NT2/D1 (cell line): ENCODE results near the gene ARGFX.

Experiments used
- DNase-seq: peaks from one replicate; pipeline ENCODE4 v3.0.0-alpha.2; 2011; ENCODE audit warnings: low read depth, low spot score
- H3K27me3 ChIP-seq: 2 replicates; pipeline ENCODE4 v1.6.0; 2011; ENCODE audit warnings: mild to moderate bottlenecking; ENCODE audit not compliant: insufficient read length, insufficient read depth
- H3K36me3 ChIP-seq: 2 replicates; pipeline ENCODE4 v1.6.1; 2011; ENCODE audit warnings: mild to moderate bottlenecking, low read length, mixed read lengths; ENCODE audit not compliant: insufficient read depth, insufficient read length
- H3K4me1 ChIP-seq: 2 replicates; pipeline ENCODE4 v1.5.1; 2011; ENCODE audit not compliant: insufficient read depth, insufficient read length
- H3K4me3 ChIP-seq: 2 replicates; pipeline ENCODE4 v1.5.1; 2011; ENCODE audit warnings: low read depth; ENCODE audit not compliant: insufficient read length
- H3K9ac ChIP-seq: 2 replicates; pipeline ENCODE4 v1.6.0; 2011; ENCODE audit warnings: low read depth; ENCODE audit not compliant: insufficient read length
- H3K9me3 ChIP-seq: 2 replicates; pipeline ENCODE4 v1.5.1; 2011; ENCODE audit warnings: mild to moderate bottlenecking, low read length; ENCODE audit not compliant: insufficient read depth
- SUZ12 ChIP-seq: IDR thresholded peaks from 2 replicates; pipeline ENCODE4 v1.6.1; 2011; ENCODE audit not compliant: insufficient read length, insufficient read depth; ENCODE audit errors: extremely low read depth
- YY1 ChIP-seq: IDR thresholded peaks from 2 replicates; pipeline ENCODE4 v1.6.1; 2011; ENCODE audit not compliant: insufficient read length, insufficient read depth
- ZNF274 ChIP-seq: IDR thresholded peaks from 2 replicates; pipeline ENCODE4 v1.6.1; 2011; ENCODE audit warnings: mild to moderate bottlenecking, low read depth, low read length

The ARGFX gene

GRCh38 chr3:121601212-121601812 lies 33.6 kb downstream of the ARGFX start:
- no peak for DNase-seq
- Histone ChIP-seq H3K36me3 (no peaks in the 10 kb centered on the region), H3K4me1 (peaks cover 3% of the 10 kb centered on the region), H3K27me3 (no peaks in the 10 kb centered on the region), H3K9me3 (no peaks in the 10 kb centered on the region), H3K9ac (no peak overlapping the region), H3K4me3 (no peak overlapping the region)
- TF ChIP-seq SUZ12 (no peak), YY1 (no peak), ZNF274 (no peak)

- no peak for DNase-seq
- peaks cover 3% of the 10 kb centered on the region for H3K4me1 ChIP-seq
- no peak overlapping the region for H3K4me3 ChIP-seq
- H3K9ac ChIP-seq = no peak overlapping the region
- no peaks in the 10 kb centered on the region for H3K27me3 ChIP-seq
- no peaks in the 10 kb centered on the region for H3K36me3 ChIP-seq
- TF ChIP-seq YY1 = no peak
- no peak for TF ChIP-seq SUZ12
- no peak for TF ChIP-seq ZNF274
- no peaks in the 10 kb centered on the region for H3K9me3 ChIP-seq
Observed at GRCh38 chr3:121604759-121605158, 37.0 kb downstream of the ARGFX start.

GRCh38 chr3:121606106-121606505 lies 38.4 kb downstream of the ARGFX start:
- Histone ChIP-seq H3K36me3 (no peaks in the 10 kb centered on the region), H3K9ac (no peak overlapping the region), H3K4me1 (peaks cover 3% of the 10 kb centered on the region), H3K27me3 (no peaks in the 10 kb centered on the region), H3K9me3 (no peaks in the 10 kb centered on the region), H3K4me3 (no peak overlapping the region)
- TF ChIP-seq YY1 = no peak
- TF ChIP-seq SUZ12 = no peak
- TF ChIP-seq ZNF274 = no peak
- no peak for DNase-seq
